ENCODE measurements around the gene MARCO.
A peak's percentile ranks its signal among the peaks of the same experiment; 100 is the strongest.

Gene MARCO

GRCh38 chr2:119015845-119016244 lies 73.9 kb downstream of the MARCO start:
- Histone ChIP-seq H3K27ac (replicated peaks; ENCODE audit: low read length) (no peak overlapping the region), H3K14ac (ENCODE audit: low read length) (no peak overlapping the region), H3K9me3 (replicated peaks in 1 of 2; ENCODE audit: control insufficient read depth in 2 of 2, insufficient read depth in 1 of 2, low read depth in 1 of 2, low read length in 2 of 2) (no peaks in the 10 kb centered on the region), H3K4ac (ENCODE audit: low read length) (no peak overlapping the region), H3K18ac (ENCODE audit: low read length) (no peak overlapping the region), H3K79me1 (ENCODE audit: low read depth, low read length) (no peaks in the 10 kb centered on the region), H3K9ac (ENCODE audit: low read depth, low read length, poor library complexity) (no peak overlapping the region), H2AK5ac (ENCODE audit: low read depth, low read length) (no peak overlapping the region), H3K36me3 (replicated peaks in 1 of 2; ENCODE audit: control insufficient read depth in 2 of 2, insufficient read depth in 2 of 2, low read length in 2 of 2) (no peaks in the 10 kb centered on the region), H3K4me2 (ENCODE audit: insufficient read depth, low read length, poor library complexity, severe bottlenecking) (no peak overlapping the region), H2AFZ (ENCODE audit: low read length) (no peak overlapping the region), H3K27me3 (ENCODE audit: control insufficient read depth in 3 of 3, insufficient read depth in 3 of 3, low read depth in 1 of 3, low read length in 3 of 3) (peaks cover 0 to 19% (median 0%) of the 10 kb centered on the region in 3 experiments), H3K4me3 (ENCODE audit: low read length in 2 of 2) (no peak overlapping the region), H3K23ac (ENCODE audit: low read depth, low read length, poor library complexity) (no peak overlapping the region), H2BK15ac (ENCODE audit: low read length) (no peak overlapping the region), H4K91ac (ENCODE audit: low read depth, low read length, poor library complexity) (no peak overlapping the region), H2BK120ac (ENCODE audit: low read depth, low read length) (no peak overlapping the region), H2BK12ac (ENCODE audit: low read length) (no peak overlapping the region), H4K8ac (ENCODE audit: low read depth, low read length) (no peak overlapping the region), H3K4me1 (ENCODE audit: control insufficient read depth in 2 of 2, insufficient read depth in 1 of 2, low read depth in 1 of 2, low read length in 2 of 2) (peaks cover 0 to 2% of the 10 kb centered on the region in 2 donors), H2BK5ac (ENCODE audit: low read length) (no peak overlapping the region)
- WGBS, 2 donors (ENCODE audit: extremely low coverage in 2 of 2, insufficient read length in 2 of 2, insufficient replicate concordance in 1 of 2): no CpG with 5 or more reads among the region's 13 CpGs
- no peak for DNase-seq (ENCODE audit: low spot score)

- Histone ChIP-seq H2BK12ac (ENCODE audit: low read length) (no peak overlapping the region), H3K27me3 (ENCODE audit: control insufficient read depth in 3 of 3, insufficient read depth in 3 of 3, low read depth in 1 of 3, low read length in 3 of 3) (no peaks in the 10 kb centered on the region)
Measured at GRCh38 chr2:119019521-119019920, 77.5 kb downstream of the MARCO start.

GRCh38 chr2:119022678-119023077 lies 80.7 kb downstream of the MARCO start:
- no peak overlapping the region for H2AK5ac ChIP-seq (ENCODE audit: low read depth, low read length)
- H4K91ac ChIP-seq (ENCODE audit: low read depth, low read length, poor library complexity): no peak overlapping the region
- WGBS, 2 donors (ENCODE audit: extremely low coverage in 2 of 2, insufficient read length in 2 of 2, insufficient replicate concordance in 1 of 2): no CpG with 5 or more reads among the region's 4 CpGs
- H4K8ac ChIP-seq (ENCODE audit: low read depth, low read length): no peak overlapping the region
- no peak overlapping the region for H3K23ac ChIP-seq (ENCODE audit: low read depth, low read length, poor library complexity)
- H3K4ac ChIP-seq (ENCODE audit: low read length): no peak overlapping the region
- no peaks in the 10 kb centered on the region for H3K9me3 ChIP-seq (replicated peaks in 1 of 2; ENCODE audit: control insufficient read depth in 2 of 2, insufficient read depth in 1 of 2, low read depth in 1 of 2, low read length in 2 of 2)
- H2AFZ ChIP-seq (ENCODE audit: low read length): no peak overlapping the region
- H2BK120ac ChIP-seq (ENCODE audit: low read depth, low read length): no peak overlapping the region
- no peak overlapping the region for H2BK12ac ChIP-seq (ENCODE audit: low read length)
- H3K4me2 ChIP-seq (ENCODE audit: insufficient read depth, low read length, poor library complexity, severe bottlenecking): no peak overlapping the region
- no peak overlapping the region for H2BK15ac ChIP-seq (ENCODE audit: low read length)
- H3K27me3 ChIP-seq (ENCODE audit: control insufficient read depth in 3 of 3, insufficient read depth in 3 of 3, low read depth in 1 of 3, low read length in 3 of 3): no peaks in the 10 kb centered on the region
- no peak overlapping the region for H2BK5ac ChIP-seq (ENCODE audit: low read length)
- DNase-seq (ENCODE audit: low spot score): no peak
- H3K9ac ChIP-seq (ENCODE audit: low read depth, low read length, poor library complexity): no peak overlapping the region
- H3K4me3 ChIP-seq (ENCODE audit: low read length in 2 of 2): peak overlapping the region in 1 of 2 donors; percentile 14
- no peak overlapping the region for H3K18ac ChIP-seq (ENCODE audit: low read length)
- H3K14ac ChIP-seq (ENCODE audit: low read length): no peak overlapping the region
- no peaks in the 10 kb centered on the region for H3K79me1 ChIP-seq (ENCODE audit: low read depth, low read length)
- no peaks in the 10 kb centered on the region for H3K4me1 ChIP-seq (ENCODE audit: control insufficient read depth in 2 of 2, insufficient read depth in 1 of 2, low read depth in 1 of 2, low read length in 2 of 2)
- H3K36me3 ChIP-seq (replicated peaks in 1 of 2; ENCODE audit: control insufficient read depth in 2 of 2, insufficient read depth in 2 of 2, low read length in 2 of 2): no peaks in the 10 kb centered on the region
- H3K27ac ChIP-seq (replicated peaks; ENCODE audit: low read length): no peak overlapping the region

More at GRCh38 chr2:119019521-119019920, 77.5 kb downstream of the MARCO start:
- no peaks in the 10 kb centered on the region for H3K4me1 ChIP-seq (ENCODE audit: control insufficient read depth in 2 of 2, insufficient read depth in 1 of 2, low read depth in 1 of 2, low read length in 2 of 2)
- H2BK5ac ChIP-seq (ENCODE audit: low read length): no peak overlapping the region
- H2BK15ac ChIP-seq (ENCODE audit: low read length): no peak overlapping the region
- no peak overlapping the region for H3K14ac ChIP-seq (ENCODE audit: low read length)
- H3K79me1 ChIP-seq (ENCODE audit: low read depth, low read length): no peaks in the 10 kb centered on the region
- H2AK5ac ChIP-seq (ENCODE audit: low read depth, low read length): no peak overlapping the region
- H3K4ac ChIP-seq (ENCODE audit: low read length): no peak overlapping the region
- no peak for DNase-seq (ENCODE audit: low spot score)
- no peak overlapping the region for H3K23ac ChIP-seq (ENCODE audit: low read depth, low read length, poor library complexity)
- no peak overlapping the region for H3K4me3 ChIP-seq (ENCODE audit: low read length in 2 of 2)
- no peaks in the 10 kb centered on the region for H3K36me3 ChIP-seq (replicated peaks in 1 of 2; ENCODE audit: control insufficient read depth in 2 of 2, insufficient read depth in 2 of 2, low read length in 2 of 2)
- H2AFZ ChIP-seq (ENCODE audit: low read length): no peak overlapping the region
- no peak overlapping the region for H3K18ac ChIP-seq (ENCODE audit: low read length)
- H4K8ac ChIP-seq (ENCODE audit: low read depth, low read length): no peak overlapping the region
- no peak overlapping the region for H3K9ac ChIP-seq (ENCODE audit: low read depth, low read length, poor library complexity)
- no peak overlapping the region for H2BK120ac ChIP-seq (ENCODE audit: low read depth, low read length)
- no peak overlapping the region for H3K27ac ChIP-seq (replicated peaks; ENCODE audit: low read length)
- no peak overlapping the region for H4K91ac ChIP-seq (ENCODE audit: low read depth, low read length, poor library complexity)
- H3K9me3 ChIP-seq (replicated peaks in 1 of 2; ENCODE audit: control insufficient read depth in 2 of 2, insufficient read depth in 1 of 2, low read depth in 1 of 2, low read length in 2 of 2): no peaks in the 10 kb centered on the region
- no peak overlapping the region for H3K4me2 ChIP-seq (ENCODE audit: insufficient read depth, low read length, poor library complexity, severe bottlenecking)

GRCh38 chr2:119023534-119023933 lies 81.5 kb downstream of the MARCO start:
- Histone ChIP-seq H3K23ac (ENCODE audit: low read depth, low read length, poor library complexity) (no peak overlapping the region), H4K91ac (ENCODE audit: low read depth, low read length, poor library complexity) (no peak overlapping the region), H2BK120ac (ENCODE audit: low read depth, low read length) (no peak overlapping the region), H2AFZ (ENCODE audit: low read length) (no peak overlapping the region), H2BK12ac (ENCODE audit: low read length) (no peak overlapping the region), H3K79me1 (ENCODE audit: low read depth, low read length) (no peaks in the 10 kb centered on the region), H3K4me3 (ENCODE audit: low read length in 2 of 2) (no peak overlapping the region), H3K4ac (ENCODE audit: low read length) (no peak overlapping the region), H3K9me3 (replicated peaks in 1 of 2; ENCODE audit: control insufficient read depth in 2 of 2, insufficient read depth in 1 of 2, low read depth in 1 of 2, low read length in 2 of 2) (peaks cover 0 to 2% of the 10 kb centered on the region in 2 donors), H3K4me2 (ENCODE audit: insufficient read depth, low read length, poor library complexity, severe bottlenecking) (no peak overlapping the region), H3K18ac (ENCODE audit: low read length) (peak overlapping the region; percentile 30), H3K4me1 (ENCODE audit: control insufficient read depth in 2 of 2, insufficient read depth in 1 of 2, low read depth in 1 of 2, low read length in 2 of 2) (no peaks in the 10 kb centered on the region), H3K27ac (replicated peaks; ENCODE audit: low read length) (no peak overlapping the region), H2AK5ac (ENCODE audit: low read depth, low read length) (no peak overlapping the region), H4K8ac (ENCODE audit: low read depth, low read length) (no peak overlapping the region), H2BK15ac (ENCODE audit: low read length) (no peak overlapping the region), H3K27me3 (ENCODE audit: control insufficient read depth in 3 of 3, insufficient read depth in 3 of 3, low read depth in 1 of 3, low read length in 3 of 3) (no peaks in the 10 kb centered on the region), H3K36me3 (replicated peaks in 1 of 2; ENCODE audit: control insufficient read depth in 2 of 2, insufficient read depth in 2 of 2, low read length in 2 of 2) (no peaks in the 10 kb centered on the region), H2BK5ac (ENCODE audit: low read length) (no peak overlapping the region), H3K9ac (ENCODE audit: low read depth, low read length, poor library complexity) (peak overlapping the region; percentile 27), H3K14ac (ENCODE audit: low read length) (no peak overlapping the region)
- DNase-seq (ENCODE audit: low spot score): no peak
- WGBS, 2 donors (ENCODE audit: extremely low coverage in 2 of 2, insufficient read length in 2 of 2, insufficient replicate concordance in 1 of 2): no CpG with 5 or more reads among the region's 2 CpGs

Data from neuronal stem cell (in vitro differentiated cells).